GM18867 (cell line): Measurements from ENCODE around the gene POLR2H.
A peak's percentile ranks its signal among the peaks of the same experiment; 100 is the strongest.

Experiments
- ATAC-seq: cut with Tn5 transposase; IDR thresholded peaks from one replicate; pipeline ENCODE4 v1.9.1; 2021; ENCODE audit warnings: mild to moderate bottlenecking, moderate library complexity; ENCODE audit not compliant: unreplicated experiment

POLR2H gene

DNA sequence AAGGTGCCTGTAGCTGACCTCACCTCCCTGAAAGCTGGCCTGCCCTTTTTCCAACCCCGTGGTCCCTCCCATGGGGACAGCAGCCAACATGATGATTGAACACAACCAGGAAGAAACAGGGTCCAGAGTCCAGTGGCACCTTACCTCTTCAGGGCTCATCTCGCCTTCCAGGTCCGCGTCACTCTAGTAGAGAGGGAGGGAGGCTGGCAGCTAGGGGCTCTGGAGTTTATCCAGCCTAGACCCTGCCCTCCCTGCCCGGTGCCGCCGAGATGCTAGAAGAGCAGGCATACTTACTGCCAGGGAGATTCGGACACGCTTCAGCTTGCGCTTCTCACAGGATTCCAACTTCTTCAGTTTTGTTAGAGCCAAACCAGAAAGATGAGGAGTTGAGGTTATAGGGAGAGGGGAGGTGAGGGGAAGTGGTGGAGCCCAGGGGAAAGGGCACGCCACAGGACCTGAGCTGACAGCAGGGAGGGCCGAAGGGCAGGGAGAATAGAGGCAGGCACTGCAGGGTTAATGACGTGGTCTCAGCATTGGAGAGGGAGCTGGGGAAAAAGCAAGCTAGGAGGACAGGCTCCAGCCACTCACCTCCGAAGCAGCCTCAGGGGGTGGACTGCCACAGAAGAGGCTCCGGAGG lies 9.2 kb upstream of the POLR2H start:
- ATAC-seq, result no peak

GRCh38 chr3:184352897-184353545 lies 8.5 kb upstream of the POLR2H start:
- ATAC-seq, result no peak

GRCh38 chr3:184353546-184353941 lies 8.0 kb upstream of the POLR2H start:
- no peak for ATAC-seq

DNA sequence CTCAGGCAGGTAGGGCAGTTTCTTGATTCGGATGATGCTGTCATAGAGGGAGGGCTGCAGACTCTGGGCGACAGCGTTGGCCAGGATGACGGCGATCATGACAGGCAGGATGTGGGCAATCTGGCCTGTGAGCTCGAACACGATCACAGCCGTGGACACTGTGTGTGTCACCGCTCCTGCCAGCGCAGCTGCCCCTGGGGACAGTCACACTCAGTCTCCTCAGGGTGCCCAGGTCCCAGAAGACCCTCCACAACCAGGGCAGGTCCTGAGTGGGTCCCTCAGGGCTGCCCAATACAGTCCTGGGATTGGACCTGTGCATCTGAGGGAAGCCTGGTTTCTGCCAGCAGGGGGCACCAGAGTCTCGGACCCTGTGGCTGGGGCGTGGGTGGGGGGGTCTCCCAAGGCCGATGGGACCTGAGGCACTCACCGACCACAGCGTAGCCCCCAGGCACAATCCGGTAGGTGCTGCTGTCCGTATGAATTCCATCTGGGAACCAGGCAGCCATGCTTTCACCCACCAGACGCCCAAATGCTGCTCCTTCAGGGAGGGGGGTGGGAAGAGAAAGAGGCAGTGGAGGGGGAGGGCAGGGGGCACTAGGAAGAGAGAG lies 7.3 kb upstream of the POLR2H start:
- ATAC-seq, result no peak

DNA sequence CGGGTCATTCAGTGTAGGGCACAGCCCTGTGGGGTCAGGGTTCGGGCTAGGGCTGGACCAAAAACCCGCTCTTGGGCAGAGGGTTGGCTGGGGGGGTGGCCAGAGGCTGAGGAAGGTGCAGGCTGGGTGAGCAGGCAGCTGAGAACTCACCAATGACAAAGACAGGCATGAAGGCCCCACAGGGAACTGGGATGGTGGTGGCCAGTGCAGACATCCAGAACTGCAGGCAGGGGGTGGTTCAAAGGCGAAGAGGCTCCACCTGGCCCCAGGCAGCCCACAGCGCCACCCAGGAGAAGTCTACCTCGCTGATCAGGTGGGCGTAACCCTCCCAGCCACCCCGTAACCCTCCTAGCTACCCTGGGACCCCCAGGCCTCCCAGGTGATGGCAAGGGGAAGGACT lies 6.8 kb upstream of the POLR2H start:
- ATAC-seq, result no peak

- no peak for ATAC-seq
Measured at GRCh38 chr3:184355261-184356040, 6.1 kb upstream of the POLR2H start.

DNA sequence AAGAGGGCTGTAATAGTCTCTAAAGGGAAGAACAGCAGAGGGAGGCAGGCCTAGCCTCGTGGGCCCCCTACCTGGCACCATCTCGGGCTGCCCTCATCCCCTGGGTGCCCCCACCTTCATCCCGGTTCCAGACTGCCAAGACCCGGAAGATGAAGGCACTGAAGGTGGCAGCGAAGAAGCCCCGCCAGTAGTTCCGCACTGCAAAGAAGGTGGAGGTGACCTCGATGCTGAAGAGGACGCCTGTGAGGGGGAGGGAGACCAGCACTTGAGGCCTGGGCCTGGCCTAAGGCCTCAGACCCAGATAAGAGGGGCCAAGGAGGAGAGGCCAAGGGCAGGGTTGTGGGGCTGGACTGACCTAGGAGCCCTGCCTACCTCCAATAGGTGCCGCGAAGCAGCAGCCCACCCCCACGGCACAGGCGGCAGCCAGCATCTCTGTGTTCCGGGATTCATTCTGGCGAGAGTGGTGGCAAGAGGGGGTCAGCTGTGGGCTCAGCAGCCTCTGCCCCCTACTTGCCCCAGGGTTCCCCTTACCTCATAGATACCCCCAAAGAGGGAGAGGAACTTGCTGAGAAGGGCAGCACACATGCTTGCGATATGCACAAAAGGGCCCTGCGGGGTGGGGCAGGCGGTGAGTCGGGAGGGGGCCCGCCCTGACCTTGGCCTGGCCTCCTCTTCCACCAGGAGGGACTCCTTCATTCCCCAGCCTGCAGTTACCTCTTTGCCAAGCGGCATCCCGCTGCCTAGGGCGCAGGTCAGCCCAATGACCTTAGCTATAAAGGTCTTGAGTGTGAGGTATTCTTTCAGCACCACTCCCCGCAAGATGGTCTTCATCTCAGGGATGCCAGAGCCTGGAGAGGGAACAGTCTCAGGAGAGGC lies 4.0 kb upstream of the POLR2H start:
- no peak for ATAC-seq

DNA sequence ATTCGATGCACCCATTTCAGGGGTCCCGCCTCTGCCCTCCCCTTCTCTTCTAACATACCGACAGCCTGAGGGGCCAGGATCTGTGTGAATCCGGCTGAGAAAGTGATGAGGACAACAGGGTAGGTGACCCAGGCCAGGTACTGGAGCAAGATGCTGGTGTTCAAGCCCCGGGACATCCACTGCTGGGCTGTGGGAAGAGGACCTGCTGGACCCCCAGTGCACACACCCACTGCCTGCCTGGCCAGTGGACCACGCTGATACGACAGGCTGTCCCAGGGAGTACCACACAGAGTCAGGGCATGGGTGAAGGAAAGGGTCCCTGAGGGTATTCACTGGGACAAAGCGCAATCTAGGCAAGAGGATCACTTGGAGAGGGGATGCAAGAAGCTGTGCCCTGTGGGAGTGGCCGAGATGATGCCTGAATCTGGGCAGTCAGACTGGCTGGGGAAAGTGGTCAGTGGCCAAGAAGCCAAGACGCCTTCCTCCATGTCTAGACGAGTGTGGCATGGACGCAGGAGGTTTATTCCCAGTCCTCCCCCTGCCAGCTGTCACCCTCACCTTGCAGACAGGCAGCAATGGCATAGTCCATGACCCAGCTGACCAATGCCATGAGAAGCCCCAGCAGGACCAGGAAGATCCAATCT lies 3.3 kb upstream of the POLR2H start:
- ATAC-seq, result no peak

GRCh38 chr3:184358921-184359350 lies 2.6 kb upstream of the POLR2H start:
- no peak for ATAC-seq

DNA sequence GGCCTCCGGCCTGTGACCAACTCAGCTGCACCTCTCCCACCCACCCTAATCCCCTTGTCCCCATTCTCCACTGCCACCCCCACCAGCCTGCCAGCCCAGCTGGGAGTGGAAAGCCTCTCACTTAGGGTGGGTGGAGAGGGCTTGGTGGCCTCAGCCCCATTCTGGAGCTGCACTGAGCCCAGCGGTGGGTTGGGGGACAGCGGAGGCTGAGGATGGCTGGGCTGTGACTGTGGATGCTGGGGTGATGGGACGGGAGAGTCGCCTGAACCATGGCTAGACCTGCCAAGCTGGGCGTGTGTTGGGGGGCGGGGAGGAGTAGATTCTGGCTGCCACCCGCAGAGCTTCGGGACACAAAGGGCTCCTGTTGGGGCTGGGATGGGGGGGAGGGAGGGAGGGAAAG lies 1.9 kb upstream of the POLR2H start:
- ATAC-seq, result no peak

- ATAC-seq, result no peak
Measured at GRCh38 chr3:184360070-184360928, 1.2 kb upstream of the POLR2H start.

DNA sequence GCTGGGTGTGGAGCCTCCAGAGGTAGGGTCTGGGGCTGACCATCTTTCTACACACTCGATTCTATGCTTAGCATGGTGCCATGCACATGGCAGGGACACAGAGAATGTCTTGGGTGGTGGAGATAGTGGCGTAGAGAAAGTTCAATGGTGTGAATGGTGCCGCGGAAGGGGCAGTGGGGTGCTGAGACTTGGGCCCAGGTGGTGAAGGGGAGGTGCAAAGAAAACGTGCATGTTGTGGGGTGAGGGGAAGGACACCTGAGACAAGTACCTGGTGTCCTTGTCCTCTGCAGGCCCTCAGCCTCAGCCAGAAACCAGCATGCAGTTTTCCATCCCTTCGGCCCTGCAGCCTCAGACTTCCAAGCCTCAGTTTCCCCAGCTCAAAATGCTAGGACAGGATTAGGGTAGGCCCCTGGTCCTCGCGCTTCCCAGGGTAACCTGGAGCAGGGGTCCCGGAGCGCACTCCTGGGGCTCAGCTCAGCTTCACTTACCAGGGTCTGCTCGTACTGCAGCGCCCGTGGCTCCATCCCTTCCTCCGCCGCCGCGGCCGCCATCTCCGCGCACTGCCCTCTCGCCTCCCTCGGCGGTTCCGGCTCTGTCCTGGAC lies 480 bp upstream of the POLR2H start:
- ATAC-seq, result peak; percentile 3

DNA sequence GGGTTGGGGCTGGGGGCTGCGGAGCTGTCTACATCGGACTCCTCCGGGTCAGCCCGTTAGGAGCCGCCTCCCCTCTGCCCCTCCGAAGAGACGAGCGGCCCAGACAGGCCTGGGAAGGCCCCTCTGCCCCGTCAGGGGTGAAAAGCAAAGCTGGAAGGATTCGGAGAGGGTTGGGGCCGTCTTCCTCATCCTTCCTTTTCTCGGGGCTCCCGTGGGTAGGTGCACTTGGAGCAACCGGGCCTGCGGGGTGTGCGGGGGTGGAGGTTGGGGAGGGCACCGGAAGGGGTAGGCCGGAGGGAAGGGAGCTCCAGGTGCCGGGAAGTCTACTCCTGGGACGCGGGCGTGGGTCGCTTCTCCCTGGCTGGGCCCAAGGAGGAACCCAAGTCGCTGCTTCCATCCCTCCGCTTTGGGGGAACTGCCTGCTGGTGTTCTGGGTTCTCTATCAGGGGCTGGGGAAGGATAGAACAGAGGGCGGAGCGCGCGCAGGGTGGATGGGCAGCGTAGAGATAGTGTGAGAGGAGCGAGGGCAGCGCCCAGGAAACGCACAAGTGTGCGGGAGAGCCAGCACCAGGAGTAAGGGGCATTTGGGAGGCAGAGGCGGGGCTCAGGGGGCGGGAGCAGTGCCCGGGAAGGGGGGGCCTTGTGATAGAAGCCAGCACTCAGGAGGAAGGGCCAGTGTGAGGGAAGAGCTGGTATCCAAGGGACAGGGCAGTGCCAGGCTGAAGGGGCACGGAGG lies 590 bp downstream of the POLR2H start:
- peak; percentile 6 for ATAC-seq

DNA sequence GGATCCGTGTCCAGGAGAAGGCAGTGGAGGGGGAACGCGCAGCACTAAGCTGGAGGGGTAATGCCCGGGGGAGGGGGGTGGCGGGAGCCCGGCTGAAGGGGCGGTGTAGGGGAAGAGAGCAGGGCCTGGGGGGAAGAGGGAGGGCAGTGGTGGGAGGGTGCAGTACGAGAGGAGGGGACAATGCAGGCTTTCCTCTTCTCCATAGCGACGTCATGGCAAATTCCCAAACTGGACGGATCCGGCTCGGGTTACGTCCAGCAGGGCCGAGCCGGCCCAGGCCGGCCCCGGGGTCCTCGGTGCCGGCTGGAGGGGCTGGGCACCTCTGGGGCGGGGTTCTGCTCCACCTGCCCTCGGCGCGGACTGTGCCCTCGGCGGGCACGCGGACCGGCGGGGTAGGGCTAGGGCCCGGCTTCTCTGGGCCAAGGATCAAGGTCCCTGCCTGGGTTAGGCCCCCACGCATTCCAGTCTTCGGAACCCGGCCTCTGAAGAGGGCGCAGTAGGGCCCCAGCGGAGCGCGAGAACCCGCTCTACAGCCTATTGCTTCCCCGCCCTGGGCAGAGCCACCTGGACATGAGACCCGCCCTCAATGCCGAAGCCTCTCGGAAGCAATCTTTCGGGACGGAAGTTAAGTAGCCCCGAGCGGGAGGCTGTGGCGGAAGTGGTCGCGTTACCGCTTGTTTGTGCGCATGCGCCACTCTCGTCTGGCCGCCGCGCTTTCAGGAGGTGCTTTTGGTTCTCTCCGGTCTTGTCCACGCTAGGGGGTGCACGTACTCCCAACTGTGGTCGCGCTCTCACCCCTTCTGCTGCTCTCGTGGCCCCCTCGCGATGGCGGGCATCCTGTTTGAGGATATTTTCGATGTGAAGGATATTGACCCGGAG lies 1.4 kb downstream of the POLR2H start:
- ATAC-seq, result peak; percentile 84

DNA sequence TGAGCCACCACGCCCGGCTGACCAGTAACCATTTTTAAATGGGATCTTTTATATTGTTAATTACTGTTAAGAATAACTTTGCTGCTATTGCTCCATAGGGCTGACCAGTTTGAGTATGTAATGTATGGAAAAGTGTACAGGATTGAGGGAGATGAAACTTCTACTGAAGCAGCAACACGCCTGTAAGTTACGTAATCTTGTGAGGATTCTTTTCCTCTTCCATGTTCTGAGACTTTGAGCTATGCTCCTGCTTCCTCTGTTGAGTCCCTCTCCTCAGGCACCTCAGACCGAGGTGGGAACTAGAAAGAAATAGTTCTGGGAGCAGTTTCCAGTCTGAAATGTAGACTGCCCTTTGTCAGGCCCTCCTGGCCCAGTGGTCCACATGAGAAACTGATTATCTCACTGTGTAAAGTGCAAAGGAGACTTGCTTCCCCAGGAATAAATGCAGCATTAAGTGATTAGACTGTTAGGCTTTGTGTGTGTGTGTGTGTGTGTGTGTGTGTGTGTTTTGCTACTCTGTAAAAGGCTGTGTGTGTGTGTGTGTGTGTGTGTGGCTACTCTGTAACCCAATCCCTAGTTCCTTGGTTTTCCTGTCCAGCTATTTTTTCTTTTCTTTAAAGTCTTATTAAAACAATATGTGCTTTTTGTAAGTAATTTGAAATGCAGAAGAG lies 5.2 kb downstream of the POLR2H start:
- ATAC-seq, result no peak

GRCh38 chr3:184368116-184368515 lies 6.6 kb downstream of the POLR2H start:
- no peak for ATAC-seq
